Panc1 (cell line): ENCODE measurements around the gene POMC.

ENCODE experiments used
- POLR2AphosphoS5 ChIP-seq: IDR thresholded peaks from 2 replicates; pipeline ENCODE4 v1.6.1; 2012; ENCODE audit warnings: mild to moderate bottlenecking, low read depth, low read length, moderate library complexity
- SIN3A ChIP-seq: IDR thresholded peaks from 2 replicates; pipeline ENCODE4 v1.6.1; 2012; ENCODE audit warnings: low read depth, mild to moderate bottlenecking, low read length, moderate library complexity, borderline replicate concordance; ENCODE audit not compliant: insufficient read depth
- TCF7L2 ChIP-seq: IDR thresholded peaks from 2 replicates; pipeline ENCODE4 v1.6.1; 2011; ENCODE audit warnings: mild to moderate bottlenecking, low read depth, low read length, inconsistent platforms
- TF ChIP-seq, protein P1 (sequence below): fragments of 450-650 bp; IDR thresholded peaks from 2 replicates; pipeline ENCODE4 v1.5.1; 2017; ENCODE audit warnings: mild to moderate bottlenecking
- TF ChIP-seq, protein P2 (sequence below), 2 experiments: IDR thresholded peaks; 2 replicates each; pipeline ENCODE4 v1.6.1; 2011 to 2012; ENCODE audit warnings: low read depth in 2 of 2, control low read depth in 1 of 2, low read length in 1 of 2, mild to moderate bottlenecking in 1 of 2, moderate library complexity in 1 of 2; ENCODE audit not compliant: insufficient read depth in 1 of 2

DNA sequence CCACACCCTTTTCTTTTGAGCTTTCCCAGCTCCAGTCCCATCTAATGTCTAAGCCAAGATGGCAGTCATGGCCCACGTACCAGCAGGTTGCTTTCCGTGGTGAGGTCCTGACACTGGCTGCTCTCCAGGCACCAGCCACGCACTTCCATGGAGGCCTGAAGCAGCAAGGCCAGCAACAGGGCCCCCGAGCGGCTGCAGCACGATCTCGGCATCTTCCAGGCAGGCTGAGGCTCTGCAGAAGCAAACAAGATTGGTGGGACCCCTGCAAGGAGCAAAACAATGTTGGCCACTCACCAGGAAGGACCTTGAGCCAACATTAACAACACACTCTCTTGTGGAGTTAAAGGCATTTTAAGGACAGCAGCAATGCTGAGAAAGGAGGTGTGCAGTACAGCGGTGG is 3.8 kb downstream of the POMC start:
- TF ChIP-seq POLR2AphosphoS5: no peak
- TF ChIP-seq, protein P1, sequence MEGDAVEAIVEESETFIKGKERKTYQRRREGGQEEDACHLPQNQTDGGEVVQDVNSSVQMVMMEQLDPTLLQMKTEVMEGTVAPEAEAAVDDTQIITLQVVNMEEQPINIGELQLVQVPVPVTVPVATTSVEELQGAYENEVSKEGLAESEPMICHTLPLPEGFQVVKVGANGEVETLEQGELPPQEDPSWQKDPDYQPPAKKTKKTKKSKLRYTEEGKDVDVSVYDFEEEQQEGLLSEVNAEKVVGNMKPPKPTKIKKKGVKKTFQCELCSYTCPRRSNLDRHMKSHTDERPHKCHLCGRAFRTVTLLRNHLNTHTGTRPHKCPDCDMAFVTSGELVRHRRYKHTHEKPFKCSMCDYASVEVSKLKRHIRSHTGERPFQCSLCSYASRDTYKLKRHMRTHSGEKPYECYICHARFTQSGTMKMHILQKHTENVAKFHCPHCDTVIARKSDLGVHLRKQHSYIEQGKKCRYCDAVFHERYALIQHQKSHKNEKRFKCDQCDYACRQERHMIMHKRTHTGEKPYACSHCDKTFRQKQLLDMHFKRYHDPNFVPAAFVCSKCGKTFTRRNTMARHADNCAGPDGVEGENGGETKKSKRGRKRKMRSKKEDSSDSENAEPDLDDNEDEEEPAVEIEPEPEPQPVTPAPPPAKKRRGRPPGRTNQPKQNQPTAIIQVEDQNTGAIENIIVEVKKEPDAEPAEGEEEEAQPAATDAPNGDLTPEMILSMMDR: no peak
- TF ChIP-seq, protein P2, sequence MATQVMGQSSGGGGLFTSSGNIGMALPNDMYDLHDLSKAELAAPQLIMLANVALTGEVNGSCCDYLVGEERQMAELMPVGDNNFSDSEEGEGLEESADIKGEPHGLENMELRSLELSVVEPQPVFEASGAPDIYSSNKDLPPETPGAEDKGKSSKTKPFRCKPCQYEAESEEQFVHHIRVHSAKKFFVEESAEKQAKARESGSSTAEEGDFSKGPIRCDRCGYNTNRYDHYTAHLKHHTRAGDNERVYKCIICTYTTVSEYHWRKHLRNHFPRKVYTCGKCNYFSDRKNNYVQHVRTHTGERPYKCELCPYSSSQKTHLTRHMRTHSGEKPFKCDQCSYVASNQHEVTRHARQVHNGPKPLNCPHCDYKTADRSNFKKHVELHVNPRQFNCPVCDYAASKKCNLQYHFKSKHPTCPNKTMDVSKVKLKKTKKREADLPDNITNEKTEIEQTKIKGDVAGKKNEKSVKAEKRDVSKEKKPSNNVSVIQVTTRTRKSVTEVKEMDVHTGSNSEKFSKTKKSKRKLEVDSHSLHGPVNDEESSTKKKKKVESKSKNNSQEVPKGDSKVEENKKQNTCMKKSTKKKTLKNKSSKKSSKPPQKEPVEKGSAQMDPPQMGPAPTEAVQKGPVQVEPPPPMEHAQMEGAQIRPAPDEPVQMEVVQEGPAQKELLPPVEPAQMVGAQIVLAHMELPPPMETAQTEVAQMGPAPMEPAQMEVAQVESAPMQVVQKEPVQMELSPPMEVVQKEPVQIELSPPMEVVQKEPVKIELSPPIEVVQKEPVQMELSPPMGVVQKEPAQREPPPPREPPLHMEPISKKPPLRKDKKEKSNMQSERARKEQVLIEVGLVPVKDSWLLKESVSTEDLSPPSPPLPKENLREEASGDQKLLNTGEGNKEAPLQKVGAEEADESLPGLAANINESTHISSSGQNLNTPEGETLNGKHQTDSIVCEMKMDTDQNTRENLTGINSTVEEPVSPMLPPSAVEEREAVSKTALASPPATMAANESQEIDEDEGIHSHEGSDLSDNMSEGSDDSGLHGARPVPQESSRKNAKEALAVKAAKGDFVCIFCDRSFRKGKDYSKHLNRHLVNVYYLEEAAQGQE (IDR thresholded peaks at IDR 0.05; ENCODE audit: insufficient read depth in 1 of 2, low read depth in 2 of 2, low read length in 1 of 2): no peak
- TF ChIP-seq TCF7L2: no peak
- no peak for TF ChIP-seq SIN3A
